ENCODE data around the gene DBNDD1.

- TF ChIP-seq POLR2A (IDR thresholded peaks at IDR 0.05; ENCODE audit: low read depth, low read length) (no peak), POLR2AphosphoS5 (IDR thresholded peaks at IDR 0.05; ENCODE audit: low read depth, low read length) (no peak)
Measured at GRCh38 chr16:89990799-89991198, 28.5 kb downstream of the DBNDD1 start.
